Activated T-cell treated with anti-CD3 and anti-CD28 coated beads, Interleukin-2, amount 50 U/mL, for 24 hours (primary cell): ENCODE results near the gene KAZALD1.

Experiments used
- DNase-seq: peaks from one replicate; pipeline ENCODE4 v3.0.0-alpha.2; 2020
- H3K27ac Mint-ChIP-seq: 2 replicates; pipeline ENCODE4 v1.8.0; 2020; ENCODE audit warnings: mild to moderate bottlenecking, mixed read lengths
- H3K27me3 Mint-ChIP-seq: 2 replicates; pipeline ENCODE4 v1.8.0; 2020; ENCODE audit warnings: mixed read lengths
- H3K36me3 Mint-ChIP-seq: 2 replicates; pipeline ENCODE4 v1.8.0; 2020; ENCODE audit warnings: low read depth, mixed read lengths
- H3K4me1 Mint-ChIP-seq: 2 replicates; pipeline ENCODE4 v1.8.0; 2020; ENCODE audit warnings: low read depth, mixed read lengths
- H3K4me3 Mint-ChIP-seq: 2 replicates; pipeline ENCODE4 v1.8.0; 2020; ENCODE audit warnings: mild to moderate bottlenecking, moderate library complexity, mixed read lengths
- H3K9me3 Mint-ChIP-seq: 2 replicates; pipeline ENCODE4 v1.8.0; 2020; ENCODE audit warnings: mixed read lengths

The KAZALD1 gene

GRCh38 chr10:101097881-101098280 lies 36.1 kb downstream of the KAZALD1 start:
- Mint-ChIP-seq H3K27ac (no peak overlapping the region), H3K4me1 (no peaks in the 10 kb centered on the region), H3K4me3 (no peak overlapping the region), H3K36me3 (no peaks in the 10 kb centered on the region), H3K27me3 (peaks cover 65% of the 10 kb centered on the region), H3K9me3 (no peaks in the 10 kb centered on the region)
- no peak for DNase-seq

GRCh38 chr10:101099901-101100300 lies 38.1 kb downstream of the KAZALD1 start:
- no peak overlapping the region for H3K4me3 Mint-ChIP-seq
- no peaks in the 10 kb centered on the region for H3K4me1 Mint-ChIP-seq
- no peaks in the 10 kb centered on the region for H3K9me3 Mint-ChIP-seq
- H3K36me3 Mint-ChIP-seq = no peaks in the 10 kb centered on the region
- peaks cover 58% of the 10 kb centered on the region for H3K27me3 Mint-ChIP-seq
- no peak for DNase-seq
- no peak overlapping the region for H3K27ac Mint-ChIP-seq

- Mint-ChIP-seq H3K27me3 (peaks cover 54% of the 10 kb centered on the region), H3K4me3 (no peak overlapping the region), H3K4me1 (no peaks in the 10 kb centered on the region), H3K36me3 (no peaks in the 10 kb centered on the region), H3K9me3 (no peaks in the 10 kb centered on the region), H3K27ac (no peak overlapping the region)
- no peak for DNase-seq
Measured at GRCh38 chr10:101101372-101101881, 39.6 kb downstream of the KAZALD1 start.

- DNase-seq = no peak
- H3K9me3 Mint-ChIP-seq = no peaks in the 10 kb centered on the region
- no peak overlapping the region for H3K27ac Mint-ChIP-seq
- H3K4me1 Mint-ChIP-seq = no peaks in the 10 kb centered on the region
- no peaks in the 10 kb centered on the region for H3K36me3 Mint-ChIP-seq
- peaks cover 40% of the 10 kb centered on the region for H3K27me3 Mint-ChIP-seq
- H3K4me3 Mint-ChIP-seq = no peak overlapping the region
Measured at GRCh38 chr10:101103430-101103829, 41.6 kb downstream of the KAZALD1 start.

GRCh38 chr10:101106351-101106750 lies 44.6 kb downstream of the KAZALD1 start:
- no peak overlapping the region for H3K4me3 Mint-ChIP-seq
- DNase-seq = no peak
- no peak overlapping the region for H3K27ac Mint-ChIP-seq
- H3K4me1 Mint-ChIP-seq = no peaks in the 10 kb centered on the region
- peaks cover 37% of the 10 kb centered on the region for H3K27me3 Mint-ChIP-seq
- no peaks in the 10 kb centered on the region for H3K36me3 Mint-ChIP-seq
- H3K9me3 Mint-ChIP-seq = no peaks in the 10 kb centered on the region

GRCh38 chr10:101107771-101108170 lies 46.0 kb downstream of the KAZALD1 start:
- DNase-seq = no peak
- no peak overlapping the region for H3K4me3 Mint-ChIP-seq
- H3K27me3 Mint-ChIP-seq = peaks cover 38% of the 10 kb centered on the region
- no peaks in the 10 kb centered on the region for H3K36me3 Mint-ChIP-seq
- no peaks in the 10 kb centered on the region for H3K9me3 Mint-ChIP-seq
- H3K4me1 Mint-ChIP-seq = no peaks in the 10 kb centered on the region
- no peak overlapping the region for H3K27ac Mint-ChIP-seq

- Mint-ChIP-seq H3K4me1 (no peaks in the 10 kb centered on the region), H3K36me3 (no peaks in the 10 kb centered on the region), H3K4me3 (no peak overlapping the region), H3K27me3 (peaks cover 53% of the 10 kb centered on the region), H3K27ac (no peak overlapping the region), H3K9me3 (no peaks in the 10 kb centered on the region)
- no peak for DNase-seq
Measured at GRCh38 chr10:101110856-101111523, 49.2 kb downstream of the KAZALD1 start.

GRCh38 chr10:101111547-101111946 lies 49.8 kb downstream of the KAZALD1 start:
- Mint-ChIP-seq H3K4me1 (no peaks in the 10 kb centered on the region), H3K9me3 (no peaks in the 10 kb centered on the region), H3K36me3 (no peaks in the 10 kb centered on the region), H3K4me3 (no peak overlapping the region), H3K27me3 (peaks cover 56% of the 10 kb centered on the region), H3K27ac (no peak overlapping the region)
- no peak for DNase-seq

- no peaks in the 10 kb centered on the region for H3K4me1 Mint-ChIP-seq
- H3K36me3 Mint-ChIP-seq = no peaks in the 10 kb centered on the region
Measured at GRCh38 chr10:101112799-101113594, 51.2 kb downstream of the KAZALD1 start.

GRCh38 chr10:101113890-101114403 lies 52.2 kb downstream of the KAZALD1 start:
- Mint-ChIP-seq H3K9me3 (no peaks in the 10 kb centered on the region), H3K27me3 (peaks cover 58% of the 10 kb centered on the region), H3K4me3 (no peak overlapping the region), H3K36me3 (no peaks in the 10 kb centered on the region), H3K4me1 (no peaks in the 10 kb centered on the region), H3K27ac (no peak overlapping the region)
- no peak for DNase-seq

More at GRCh38 chr10:101112799-101113594, 51.2 kb downstream of the KAZALD1 start:
- H3K9me3 Mint-ChIP-seq = no peaks in the 10 kb centered on the region
- no peak overlapping the region for H3K27ac Mint-ChIP-seq
- H3K27me3 Mint-ChIP-seq = peaks cover 53% of the 10 kb centered on the region
- no peak overlapping the region for H3K4me3 Mint-ChIP-seq
- DNase-seq = no peak

GRCh38 chr10:101114646-101115045 lies 52.9 kb downstream of the KAZALD1 start:
- Mint-ChIP-seq H3K4me1 (no peaks in the 10 kb centered on the region), H3K36me3 (no peaks in the 10 kb centered on the region), H3K27ac (no peak overlapping the region), H3K4me3 (no peak overlapping the region), H3K27me3 (peaks cover 59% of the 10 kb centered on the region), H3K9me3 (no peaks in the 10 kb centered on the region)
- DNase-seq = no peak
